ENCODE results near the gene SEM1.

Gene SEM1

GRCh38 chr7:96739609-96740008 is 30.0 kb upstream of the SEM1 start:
- H4K91ac ChIP-seq (ENCODE audit: low read length): no peak overlapping the region
- no peak overlapping the region for H2BK120ac ChIP-seq (ENCODE audit: low read depth, low read length)

GRCh38 chr7:96739167-96739566 is 29.5 kb upstream of the SEM1 start:
- no CpG with 5 or more reads among the region's 1 CpG for WGBS

More at GRCh38 chr7:96739609-96740008, 30.0 kb upstream of the SEM1 start:
- H3K4me2 ChIP-seq (ENCODE audit: low read length, poor library complexity, severe bottlenecking): no peak overlapping the region
- no peak overlapping the region for H2BK15ac ChIP-seq (ENCODE audit: low read depth, poor library complexity, severe bottlenecking)
- H3K9me3 ChIP-seq (ENCODE audit: control insufficient read depth, low read length): no peaks in the 10 kb centered on the region
- H3K23ac ChIP-seq (ENCODE audit: low read length in 2 of 2): no peak overlapping the region
- no peak overlapping the region for H3K18ac ChIP-seq (ENCODE audit: low read depth in 1 of 2, low read length in 2 of 2)
- DNase-seq: no peak
- H2AK5ac ChIP-seq (ENCODE audit: low read length, severe bottlenecking): no peak overlapping the region
- H2BK12ac ChIP-seq (ENCODE audit: low read length in 2 of 2): no peak overlapping the region
- no peaks in the 10 kb centered on the region for H3K4me1 ChIP-seq (ENCODE audit: control insufficient read depth, insufficient read depth, low read depth, low read length)
- WGBS: 67% methylated on average over 1 of the region's 1 CpG
- H3K9ac ChIP-seq (ENCODE audit: low read length): no peak overlapping the region
- H4K8ac ChIP-seq (ENCODE audit: low read length): no peak overlapping the region
- no peaks in the 10 kb centered on the region for H3K36me3 ChIP-seq (ENCODE audit: control insufficient read depth in 1 of 2, insufficient read depth in 2 of 2, low read depth in 1 of 2, low read length in 2 of 2)
- H2AFZ ChIP-seq (ENCODE audit: low read depth, low read length): no peak overlapping the region
- no peak overlapping the region for H3K4me3 ChIP-seq (ENCODE audit: insufficient read depth in 1 of 2, low read depth in 1 of 2, low read length in 2 of 2)
- H3K4ac ChIP-seq (ENCODE audit: low read depth in 1 of 2, low read length in 2 of 2): no peak overlapping the region
- peaks cover 7 to 12% of the 10 kb centered on the region in 2 experiments for H3K27me3 ChIP-seq (ENCODE audit: control insufficient read depth in 1 of 2, insufficient read depth in 1 of 2, low read length in 2 of 2)
- no peaks in the 10 kb centered on the region for H3K79me1 ChIP-seq (replicated peaks; ENCODE audit: low read length, poor library complexity, severe bottlenecking)
- no peak overlapping the region for H3K14ac ChIP-seq (ENCODE audit: low read length in 2 of 2)
- no peak overlapping the region for H2BK5ac ChIP-seq (ENCODE audit: low read depth, low read length, poor library complexity, severe bottlenecking)
- no peak overlapping the region for H3K27ac ChIP-seq (ENCODE audit: low read length, poor library complexity, severe bottlenecking)

DNA sequence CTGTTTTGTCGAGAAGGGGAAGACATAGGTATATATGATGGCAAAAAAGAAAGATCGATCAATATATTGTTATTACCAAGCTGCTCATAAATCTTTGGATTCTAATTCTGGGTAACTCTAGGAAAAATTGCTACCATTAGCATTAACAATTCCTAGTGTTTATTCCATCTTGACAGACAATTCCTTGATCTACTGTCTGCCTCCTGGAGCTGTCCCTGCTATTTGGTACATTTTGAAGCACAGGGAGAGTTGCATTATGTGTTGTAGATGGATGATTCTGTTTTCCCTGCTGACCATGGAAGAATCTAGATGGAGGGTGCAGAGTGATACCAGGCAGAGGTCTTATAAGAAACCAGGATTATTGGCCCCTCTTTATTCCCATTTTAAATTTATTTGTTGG is 29.1 kb upstream of the SEM1 start:
- WGBS: 100% methylated on average over 1 of the region's 2 CpGs
- Histone ChIP-seq H3K36me3 (ENCODE audit: control insufficient read depth in 1 of 2, insufficient read depth in 2 of 2, low read depth in 1 of 2, low read length in 2 of 2) (no peaks in the 10 kb centered on the region), H2BK120ac (ENCODE audit: low read depth, low read length) (no peak overlapping the region)

More at GRCh38 chr7:96739167-96739566, 29.5 kb upstream of the SEM1 start:
- Histone ChIP-seq H2BK12ac (ENCODE audit: low read length in 2 of 2) (no peak overlapping the region), H3K14ac (ENCODE audit: low read length in 2 of 2) (no peak overlapping the region), H3K23ac (ENCODE audit: low read length in 2 of 2) (no peak overlapping the region), H2AK5ac (ENCODE audit: low read length, severe bottlenecking) (no peak overlapping the region), H3K18ac (ENCODE audit: low read depth in 1 of 2, low read length in 2 of 2) (no peak overlapping the region), H2AFZ (ENCODE audit: low read depth, low read length) (no peak overlapping the region), H3K79me1 (replicated peaks; ENCODE audit: low read length, poor library complexity, severe bottlenecking) (no peaks in the 10 kb centered on the region), H3K36me3 (ENCODE audit: control insufficient read depth in 1 of 2, insufficient read depth in 2 of 2, low read depth in 1 of 2, low read length in 2 of 2) (no peaks in the 10 kb centered on the region), H4K8ac (ENCODE audit: low read length) (no peak overlapping the region), H3K9ac (ENCODE audit: low read length) (no peak overlapping the region), H2BK5ac (ENCODE audit: low read depth, low read length, poor library complexity, severe bottlenecking) (no peak overlapping the region), H4K91ac (ENCODE audit: low read length) (no peak overlapping the region), H3K4ac (ENCODE audit: low read depth in 1 of 2, low read length in 2 of 2) (no peak overlapping the region), H2BK15ac (ENCODE audit: low read depth, poor library complexity, severe bottlenecking) (no peak overlapping the region), H3K9me3 (ENCODE audit: control insufficient read depth, low read length) (no peaks in the 10 kb centered on the region), H2BK120ac (ENCODE audit: low read depth, low read length) (no peak overlapping the region), H3K4me1 (ENCODE audit: control insufficient read depth, insufficient read depth, low read depth, low read length) (no peaks in the 10 kb centered on the region), H3K4me2 (ENCODE audit: low read length, poor library complexity, severe bottlenecking) (no peak overlapping the region), H3K27ac (ENCODE audit: low read length, poor library complexity, severe bottlenecking) (no peak overlapping the region), H3K4me3 (ENCODE audit: insufficient read depth in 1 of 2, low read depth in 1 of 2, low read length in 2 of 2) (no peak overlapping the region), H3K27me3 (ENCODE audit: control insufficient read depth in 1 of 2, insufficient read depth in 1 of 2, low read length in 2 of 2) (peaks cover 7 to 12% of the 10 kb centered on the region in 2 experiments)
- DNase-seq: no peak

GRCh38 chr7:96737545-96738050 is 28.0 kb upstream of the SEM1 start:
- Histone ChIP-seq H3K18ac (ENCODE audit: low read depth in 1 of 2, low read length in 2 of 2) (no peak overlapping the region), H2BK5ac (ENCODE audit: low read depth, low read length, poor library complexity, severe bottlenecking) (no peak overlapping the region), H2BK15ac (ENCODE audit: low read depth, poor library complexity, severe bottlenecking) (no peak overlapping the region), H3K9me3 (ENCODE audit: control insufficient read depth, low read length) (no peaks in the 10 kb centered on the region), H2BK120ac (ENCODE audit: low read depth, low read length) (no peak overlapping the region), H3K4me2 (ENCODE audit: low read length, poor library complexity, severe bottlenecking) (no peak overlapping the region), H4K8ac (ENCODE audit: low read length) (no peak overlapping the region), H3K23ac (ENCODE audit: low read length in 2 of 2) (no peak overlapping the region), H3K4ac (ENCODE audit: low read depth in 1 of 2, low read length in 2 of 2) (no peak overlapping the region), H2AK5ac (ENCODE audit: low read length, severe bottlenecking) (no peak overlapping the region), H4K91ac (ENCODE audit: low read length) (peak overlapping the region; percentile 8), H3K27me3 (ENCODE audit: control insufficient read depth in 1 of 2, insufficient read depth in 1 of 2, low read length in 2 of 2) (peaks cover 7 to 12% of the 10 kb centered on the region in 2 experiments), H3K79me1 (replicated peaks; ENCODE audit: low read length, poor library complexity, severe bottlenecking) (no peaks in the 10 kb centered on the region), H3K36me3 (ENCODE audit: control insufficient read depth in 1 of 2, insufficient read depth in 2 of 2, low read depth in 1 of 2, low read length in 2 of 2) (no peaks in the 10 kb centered on the region), H3K14ac (ENCODE audit: low read length in 2 of 2) (no peak overlapping the region), H2AFZ (ENCODE audit: low read depth, low read length) (no peak overlapping the region), H2BK12ac (ENCODE audit: low read length in 2 of 2) (no peak overlapping the region), H3K4me3 (ENCODE audit: insufficient read depth in 1 of 2, low read depth in 1 of 2, low read length in 2 of 2) (no peak overlapping the region), H3K27ac (ENCODE audit: low read length, poor library complexity, severe bottlenecking) (no peak overlapping the region), H3K4me1 (ENCODE audit: control insufficient read depth, insufficient read depth, low read depth, low read length) (no peaks in the 10 kb centered on the region), H3K9ac (ENCODE audit: low read length) (no peak overlapping the region)
- WGBS: 60% methylated on average over 1 of the region's 3 CpGs
- DNase-seq: no peak

More for the DNA sequence above, 29.1 kb upstream of the SEM1 start:
- Histone ChIP-seq H3K14ac (ENCODE audit: low read length in 2 of 2) (no peak overlapping the region), H3K27me3 (ENCODE audit: control insufficient read depth in 1 of 2, insufficient read depth in 1 of 2, low read length in 2 of 2) (peaks cover 7 to 12% of the 10 kb centered on the region in 2 experiments), H3K79me1 (replicated peaks; ENCODE audit: low read length, poor library complexity, severe bottlenecking) (no peaks in the 10 kb centered on the region), H3K4me3 (ENCODE audit: insufficient read depth in 1 of 2, low read depth in 1 of 2, low read length in 2 of 2) (no peak overlapping the region), H3K18ac (ENCODE audit: low read depth in 1 of 2, low read length in 2 of 2) (no peak overlapping the region), H3K9ac (ENCODE audit: low read length) (no peak overlapping the region), H3K4me1 (ENCODE audit: control insufficient read depth, insufficient read depth, low read depth, low read length) (no peaks in the 10 kb centered on the region), H3K4ac (ENCODE audit: low read depth in 1 of 2, low read length in 2 of 2) (no peak overlapping the region), H2BK5ac (ENCODE audit: low read depth, low read length, poor library complexity, severe bottlenecking) (no peak overlapping the region), H3K9me3 (ENCODE audit: control insufficient read depth, low read length) (no peaks in the 10 kb centered on the region), H4K91ac (ENCODE audit: low read length) (no peak overlapping the region), H4K8ac (ENCODE audit: low read length) (no peak overlapping the region), H2AK5ac (ENCODE audit: low read length, severe bottlenecking) (no peak overlapping the region), H3K27ac (ENCODE audit: low read length, poor library complexity, severe bottlenecking) (no peak overlapping the region), H2AFZ (ENCODE audit: low read depth, low read length) (no peak overlapping the region), H3K23ac (ENCODE audit: low read length in 2 of 2) (no peak overlapping the region), H2BK12ac (ENCODE audit: low read length in 2 of 2) (no peak overlapping the region), H2BK15ac (ENCODE audit: low read depth, poor library complexity, severe bottlenecking) (no peak overlapping the region), H3K4me2 (ENCODE audit: low read length, poor library complexity, severe bottlenecking) (no peak overlapping the region)
- no peak for DNase-seq
